HuH-7 (cell line): ENCODE results near the gene MARCHF10.

Source experiments
- DNase-seq: peaks from one replicate; pipeline ENCODE4 v3.0.0; 2011; ENCODE audit warnings: low spot score

The MARCHF10 gene

GRCh38 chr17:62822080-62822904, 14.2 kb upstream of the MARCHF10 start:
- no peak for DNase-seq

- DNase-seq = no peak
These were observed 13.3 kb upstream of the MARCHF10 start for GRCh38 chr17:62821189-62822079.

GRCh38 chr17:62819511-62820221, 11.6 kb upstream of the MARCHF10 start:
- DNase-seq = no peak

GRCh38 chr17:62818526-62818925, 10.4 kb upstream of the MARCHF10 start:
- DNase-seq = no peak

GRCh38 chr17:62816282-62816839, 8.2 kb upstream of the MARCHF10 start:
- DNase-seq = no peak

- DNase-seq = no peak
These were observed 1.5 kb upstream of the MARCHF10 start for GRCh38 chr17:62809656-62810055.

- no peak for DNase-seq
These were observed 459 bp upstream of the MARCHF10 start for GRCh38 chr17:62808576-62808970.

- DNase-seq = no peak
These were observed 2.9 kb downstream of the MARCHF10 start for GRCh38 chr17:62805234-62805633.

- no peak for DNase-seq
These were observed 3.3 kb downstream of the MARCHF10 start for GRCh38 chr17:62804822-62805221.

- DNase-seq = no peak
These were observed 4.1 kb downstream of the MARCHF10 start for GRCh38 chr17:62804025-62804424.

GRCh38 chr17:62802561-62803205, 5.4 kb downstream of the MARCHF10 start:
- DNase-seq = no peak

GRCh38 chr17:62801553-62802114, 6.5 kb downstream of the MARCHF10 start:
- DNase-seq = no peak

GRCh38 chr17:62800585-62800984, 7.5 kb downstream of the MARCHF10 start:
- DNase-seq = no peak

GRCh38 chr17:62797959-62798358, 10.2 kb downstream of the MARCHF10 start:
- no peak for DNase-seq

GRCh38 chr17:62796291-62796690, 11.8 kb downstream of the MARCHF10 start:
- no peak for DNase-seq

- DNase-seq = no peak
These were observed 13.5 kb downstream of the MARCHF10 start for GRCh38 chr17:62794666-62794971.

- DNase-seq = no peak
These were observed 14.0 kb downstream of the MARCHF10 start for GRCh38 chr17:62793919-62794665.

- no peak for DNase-seq
These were observed 15.7 kb downstream of the MARCHF10 start for GRCh38 chr17:62792447-62792800.

- no peak for DNase-seq
These were observed 16.2 kb downstream of the MARCHF10 start for GRCh38 chr17:62791767-62792446.

GRCh38 chr17:62791235-62791734, 16.8 kb downstream of the MARCHF10 start:
- DNase-seq = no peak
